WTC11 (cell line): ENCODE results near the gene NAA25.

ENCODE experiments used
- CREB1 ChIP-seq: sonication (generic); formaldehyde crosslinking; IDR thresholded peaks from 2 replicates; pipeline ENCODE4 v1.8.0; 2023; ENCODE audit warnings: mild to moderate bottlenecking, missing genetic modification reagents
- E2F1 ChIP-seq: sonication (generic); formaldehyde crosslinking; IDR thresholded peaks from 2 replicates; pipeline ENCODE4 v1.8.0; 2022; ENCODE audit warnings: mild to moderate bottlenecking, missing genetic modification reagents
- FOXJ3 ChIP-seq: sonication (generic); formaldehyde crosslinking; IDR thresholded peaks from 2 replicates; pipeline ENCODE4 v1.9.0; 2021; ENCODE audit warnings: missing genetic modification reagents, mild to moderate bottlenecking, borderline replicate concordance
- JUN ChIP-seq: sonication (generic); formaldehyde crosslinking; IDR thresholded peaks from 2 replicates; pipeline ENCODE4 v1.8.0; 2023; ENCODE audit warnings: mild to moderate bottlenecking, missing genetic modification reagents
- MLX ChIP-seq: sonication (generic); formaldehyde crosslinking; IDR thresholded peaks from 2 replicates; pipeline ENCODE4 v1.8.1; 2023; ENCODE audit warnings: mild to moderate bottlenecking, missing genetic modification reagents, moderate library complexity
- PRDM15 ChIP-seq: sonication (generic); formaldehyde crosslinking; IDR thresholded peaks from 2 replicates; pipeline ENCODE4 v1.8.0; 2022; ENCODE audit warnings: missing genetic modification reagents
- SP1 ChIP-seq: sonication (generic); formaldehyde crosslinking; conservative IDR thresholded peaks from 2 replicates; pipeline ENCODE4 v1.8.1; 2022; ENCODE audit warnings: missing genetic modification reagents
- ZNF263 ChIP-seq: sonication (generic); formaldehyde crosslinking; IDR thresholded peaks from 2 replicates; pipeline ENCODE4 v1.8.1; 2022; ENCODE audit warnings: low read depth, mild to moderate bottlenecking, moderate library complexity, missing genetic modification reagents
- ZNF396 ChIP-seq: fragments of 250-450 bp; sonication (Bioruptor Pico); IDR thresholded peaks from 2 replicates; pipeline ENCODE4 v1.8.0; 2021; ENCODE audit warnings: mild to moderate bottlenecking, moderate library complexity, borderline replicate concordance
- TF ChIP-seq, protein P1 (sequence below): fragments of 200-600 bp; IDR thresholded peaks from 2 replicates; pipeline ENCODE4 v1.8.0; 2022; ENCODE audit warnings: antibody characterized with exemption
- TF ChIP-seq, protein P2 (sequence below): sonication (generic); formaldehyde crosslinking; IDR thresholded peaks from 2 replicates; pipeline ENCODE4 v1.8.1; 2022; ENCODE audit warnings: mild to moderate bottlenecking, moderate library complexity, missing genetic modification reagents

GRCh38 chr12:112031472-112031871 lies 77.1 kb downstream of the NAA25 start:
- no peak for TF ChIP-seq ZNF396 (CRISPR knock-in tag)
- TF ChIP-seq, protein P1, sequence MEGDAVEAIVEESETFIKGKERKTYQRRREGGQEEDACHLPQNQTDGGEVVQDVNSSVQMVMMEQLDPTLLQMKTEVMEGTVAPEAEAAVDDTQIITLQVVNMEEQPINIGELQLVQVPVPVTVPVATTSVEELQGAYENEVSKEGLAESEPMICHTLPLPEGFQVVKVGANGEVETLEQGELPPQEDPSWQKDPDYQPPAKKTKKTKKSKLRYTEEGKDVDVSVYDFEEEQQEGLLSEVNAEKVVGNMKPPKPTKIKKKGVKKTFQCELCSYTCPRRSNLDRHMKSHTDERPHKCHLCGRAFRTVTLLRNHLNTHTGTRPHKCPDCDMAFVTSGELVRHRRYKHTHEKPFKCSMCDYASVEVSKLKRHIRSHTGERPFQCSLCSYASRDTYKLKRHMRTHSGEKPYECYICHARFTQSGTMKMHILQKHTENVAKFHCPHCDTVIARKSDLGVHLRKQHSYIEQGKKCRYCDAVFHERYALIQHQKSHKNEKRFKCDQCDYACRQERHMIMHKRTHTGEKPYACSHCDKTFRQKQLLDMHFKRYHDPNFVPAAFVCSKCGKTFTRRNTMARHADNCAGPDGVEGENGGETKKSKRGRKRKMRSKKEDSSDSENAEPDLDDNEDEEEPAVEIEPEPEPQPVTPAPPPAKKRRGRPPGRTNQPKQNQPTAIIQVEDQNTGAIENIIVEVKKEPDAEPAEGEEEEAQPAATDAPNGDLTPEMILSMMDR = no peak
- no peak for TF ChIP-seq ZNF263 (CRISPR knock-in tag)
- no peak for TF ChIP-seq FOXJ3 (CRISPR knock-in tag)
- TF ChIP-seq SP1 (CRISPR knock-in tag) = no peak
- TF ChIP-seq E2F1 (CRISPR knock-in tag) = no peak
- TF ChIP-seq PRDM15 (CRISPR knock-in tag) = no peak
- no peak for TF ChIP-seq CREB1 (CRISPR knock-in tag)
- no peak for TF ChIP-seq JUN (CRISPR knock-in tag)
- TF ChIP-seq, protein P2, sequence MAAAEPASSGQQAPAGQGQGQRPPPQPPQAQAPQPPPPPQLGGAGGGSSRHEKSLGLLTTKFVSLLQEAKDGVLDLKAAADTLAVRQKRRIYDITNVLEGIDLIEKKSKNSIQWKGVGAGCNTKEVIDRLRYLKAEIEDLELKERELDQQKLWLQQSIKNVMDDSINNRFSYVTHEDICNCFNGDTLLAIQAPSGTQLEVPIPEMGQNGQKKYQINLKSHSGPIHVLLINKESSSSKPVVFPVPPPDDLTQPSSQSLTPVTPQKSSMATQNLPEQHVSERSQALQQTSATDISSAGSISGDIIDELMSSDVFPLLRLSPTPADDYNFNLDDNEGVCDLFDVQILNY (CRISPR knock-in tag) = no peak
- TF ChIP-seq MLX (CRISPR knock-in tag) = no peak
